Fibroblast of pulmonary artery (primary cell): ENCODE data around the gene PHPT1.

Experiments used
- DNase-seq: peaks from one replicate; pipeline ENCODE4 v3.0.0-alpha.2; 2010; ENCODE audit warnings: low read depth
- H3K4me3 ChIP-seq: replicated peaks from 2 replicates; pipeline ENCODE4 v1.5.1; 2011; ENCODE audit warnings: low read depth, mild to moderate bottlenecking, control low read depth, low read length, moderate library complexity
- TF ChIP-seq, protein P1 (sequence below): IDR thresholded peaks from 2 replicates; pipeline ENCODE4 v1.5.1; 2011; ENCODE audit warnings: mild to moderate bottlenecking, control low read depth, low read length, inconsistent platforms; ENCODE audit errors: missing control alignments

PHPT1 gene

GRCh38 chr9:136898483-136899100 lies 49.4 kb downstream of the PHPT1 start:
- TF ChIP-seq, protein P1, sequence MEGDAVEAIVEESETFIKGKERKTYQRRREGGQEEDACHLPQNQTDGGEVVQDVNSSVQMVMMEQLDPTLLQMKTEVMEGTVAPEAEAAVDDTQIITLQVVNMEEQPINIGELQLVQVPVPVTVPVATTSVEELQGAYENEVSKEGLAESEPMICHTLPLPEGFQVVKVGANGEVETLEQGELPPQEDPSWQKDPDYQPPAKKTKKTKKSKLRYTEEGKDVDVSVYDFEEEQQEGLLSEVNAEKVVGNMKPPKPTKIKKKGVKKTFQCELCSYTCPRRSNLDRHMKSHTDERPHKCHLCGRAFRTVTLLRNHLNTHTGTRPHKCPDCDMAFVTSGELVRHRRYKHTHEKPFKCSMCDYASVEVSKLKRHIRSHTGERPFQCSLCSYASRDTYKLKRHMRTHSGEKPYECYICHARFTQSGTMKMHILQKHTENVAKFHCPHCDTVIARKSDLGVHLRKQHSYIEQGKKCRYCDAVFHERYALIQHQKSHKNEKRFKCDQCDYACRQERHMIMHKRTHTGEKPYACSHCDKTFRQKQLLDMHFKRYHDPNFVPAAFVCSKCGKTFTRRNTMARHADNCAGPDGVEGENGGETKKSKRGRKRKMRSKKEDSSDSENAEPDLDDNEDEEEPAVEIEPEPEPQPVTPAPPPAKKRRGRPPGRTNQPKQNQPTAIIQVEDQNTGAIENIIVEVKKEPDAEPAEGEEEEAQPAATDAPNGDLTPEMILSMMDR, result no peak
- no peak for DNase-seq
- no peak overlapping the region for H3K4me3 ChIP-seq

- DNase-seq, result no peak
- TF ChIP-seq, protein P1, result no peak
- H3K4me3 ChIP-seq, result no peak overlapping the region
Observed at GRCh38 chr9:136899196-136899595, 50.0 kb downstream of the PHPT1 start.

- H3K4me3 ChIP-seq, result no peak overlapping the region
- TF ChIP-seq, protein P1, result no peak
- DNase-seq, result no peak
Observed at GRCh38 chr9:136900556-136900955, 51.3 kb downstream of the PHPT1 start.
